Measurements from ENCODE around the gene DDX18. TPM values are rescaled to one million over a fixed set of nuclear protein-coding genes. Genes with fewer than 3 reads are reported as not detected.

The DDX18 gene
- total RNA-seq, 4 donors from 2014 or later: 30.2 to 82.7 (median 53.3) TPM

DNA sequence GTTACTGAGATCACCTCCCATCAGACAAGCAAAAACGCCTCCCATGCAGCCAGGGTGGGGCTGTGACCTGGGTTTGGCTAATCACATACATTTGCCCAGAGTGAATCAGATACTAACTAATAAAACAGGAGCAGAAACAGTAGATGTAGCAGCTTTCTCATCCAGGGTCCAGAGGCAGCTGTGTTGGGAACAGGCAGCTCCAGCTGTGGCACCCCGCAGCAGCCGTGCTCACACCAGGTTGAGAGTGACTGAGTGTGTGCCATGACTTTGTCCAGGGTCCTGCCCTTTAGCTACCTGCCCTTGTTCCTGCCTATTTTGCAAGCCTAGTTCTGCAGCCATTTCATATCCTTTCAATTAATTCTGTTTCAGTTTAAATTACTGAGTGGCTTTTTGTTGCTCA, 20.5 kb downstream of the DDX18 start:
- Histone ChIP-seq H3K4me3 (no peak overlapping the region), H3K9me3 (no peaks in the 10 kb centered on the region), H3K36me3 (no peaks in the 10 kb centered on the region), H3K4me1 (no peaks in the 10 kb centered on the region), H3K27me3 (no peaks in the 10 kb centered on the region), H3K27ac (no peak overlapping the region)
- no peak for DNase-seq
- no peak for TF ChIP-seq POLR2A (IDR thresholded peaks at IDR 0.05)
- TF ChIP-seq, protein P1, sequence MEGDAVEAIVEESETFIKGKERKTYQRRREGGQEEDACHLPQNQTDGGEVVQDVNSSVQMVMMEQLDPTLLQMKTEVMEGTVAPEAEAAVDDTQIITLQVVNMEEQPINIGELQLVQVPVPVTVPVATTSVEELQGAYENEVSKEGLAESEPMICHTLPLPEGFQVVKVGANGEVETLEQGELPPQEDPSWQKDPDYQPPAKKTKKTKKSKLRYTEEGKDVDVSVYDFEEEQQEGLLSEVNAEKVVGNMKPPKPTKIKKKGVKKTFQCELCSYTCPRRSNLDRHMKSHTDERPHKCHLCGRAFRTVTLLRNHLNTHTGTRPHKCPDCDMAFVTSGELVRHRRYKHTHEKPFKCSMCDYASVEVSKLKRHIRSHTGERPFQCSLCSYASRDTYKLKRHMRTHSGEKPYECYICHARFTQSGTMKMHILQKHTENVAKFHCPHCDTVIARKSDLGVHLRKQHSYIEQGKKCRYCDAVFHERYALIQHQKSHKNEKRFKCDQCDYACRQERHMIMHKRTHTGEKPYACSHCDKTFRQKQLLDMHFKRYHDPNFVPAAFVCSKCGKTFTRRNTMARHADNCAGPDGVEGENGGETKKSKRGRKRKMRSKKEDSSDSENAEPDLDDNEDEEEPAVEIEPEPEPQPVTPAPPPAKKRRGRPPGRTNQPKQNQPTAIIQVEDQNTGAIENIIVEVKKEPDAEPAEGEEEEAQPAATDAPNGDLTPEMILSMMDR (IDR thresholded peaks at IDR 0.05): no peak
- intact Hi-C loops (cut with DNase I; ENCODE audit: low total_unique reads): no loop called here

DNA sequence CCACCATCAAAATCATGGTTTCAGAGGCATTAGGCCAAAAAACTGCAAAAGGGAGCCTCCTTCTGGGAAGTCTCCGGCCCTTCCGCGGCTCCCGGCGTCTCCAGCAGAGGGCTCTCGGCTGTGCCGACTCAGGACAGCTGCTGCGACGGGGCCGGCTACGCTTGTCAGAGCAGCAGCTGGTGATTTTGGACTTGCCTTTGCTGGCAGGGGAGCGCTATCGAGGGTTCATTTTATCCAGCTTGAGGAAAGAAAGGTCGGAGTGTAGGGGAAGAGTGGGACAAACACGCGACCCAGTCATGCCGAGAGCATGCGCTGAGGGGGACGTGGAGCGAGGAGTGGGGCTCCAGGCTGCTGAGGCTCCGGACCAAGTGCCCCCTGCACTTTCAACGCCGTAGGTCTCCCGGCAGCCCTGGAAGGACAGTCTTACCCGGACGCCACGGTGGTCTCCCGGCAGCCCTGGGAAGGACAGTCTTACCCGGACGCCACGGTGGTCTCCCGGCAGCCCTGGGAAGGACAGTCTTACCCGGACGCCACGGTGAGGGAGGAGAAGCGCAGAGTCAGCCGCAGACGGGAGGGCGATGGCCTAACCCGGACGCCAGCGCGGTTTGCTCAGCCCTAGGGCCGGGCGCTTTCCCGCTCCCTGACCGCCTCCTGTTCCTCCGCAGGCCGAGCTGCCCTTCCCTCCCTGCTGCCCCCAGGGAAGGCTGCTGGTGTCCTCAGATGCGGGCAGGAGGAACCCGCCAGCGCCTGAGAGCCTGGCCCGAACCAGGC, 21.7 kb downstream of the DDX18 start:
- Histone ChIP-seq H3K27ac (peak overlapping the region; percentile 20 to 45), H3K9me3 (no peaks in the 10 kb centered on the region), H3K27me3 (no peaks in the 10 kb centered on the region), H3K4me1 (no peaks in the 10 kb centered on the region), H3K4me3 (peak overlapping the region; percentile 26 to 41), H3K36me3 (no peaks in the 10 kb centered on the region)
- TF ChIP-seq, protein P1 (IDR thresholded peaks at IDR 0.05): peak; percentile 65 to 78 (median 72)
- no peak for TF ChIP-seq POLR2A (IDR thresholded peaks at IDR 0.05)
- intact Hi-C loops (cut with DNase I; ENCODE audit: low total_unique reads): no loop called here
- DNase-seq: peak; percentile 66 to 77

DNA sequence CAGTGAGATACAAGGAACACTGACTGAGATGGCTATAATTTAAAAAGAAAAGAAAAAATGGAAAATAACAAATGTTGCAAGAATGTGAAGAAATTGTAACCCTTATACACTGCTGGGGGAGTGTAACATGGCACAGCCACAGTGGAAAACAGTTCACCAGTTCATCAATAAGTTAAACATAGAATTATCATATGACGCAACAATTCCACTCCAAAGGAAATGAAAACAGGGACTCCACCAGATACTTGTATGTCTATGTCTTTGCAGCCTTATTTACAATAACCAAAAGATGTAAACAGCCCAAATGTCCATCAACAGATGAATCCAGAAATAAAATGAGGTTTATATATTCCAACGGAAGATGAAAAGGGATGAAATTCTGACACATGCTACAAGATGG, 30.8 kb downstream of the DDX18 start:
- Histone ChIP-seq H3K4me1 (no peaks in the 10 kb centered on the region), H3K36me3 (no peaks in the 10 kb centered on the region), H3K27ac (no peak overlapping the region), H3K9me3 (no peaks in the 10 kb centered on the region), H3K27me3 (no peaks in the 10 kb centered on the region), H3K4me3 (no peak overlapping the region)
- DNase-seq: no peak
- TF ChIP-seq POLR2A (IDR thresholded peaks at IDR 0.05): no peak
- TF ChIP-seq, protein P1 (IDR thresholded peaks at IDR 0.05): no peak
- intact Hi-C loops (cut with DNase I; ENCODE audit: low total_unique reads): no loop called here

DNA sequence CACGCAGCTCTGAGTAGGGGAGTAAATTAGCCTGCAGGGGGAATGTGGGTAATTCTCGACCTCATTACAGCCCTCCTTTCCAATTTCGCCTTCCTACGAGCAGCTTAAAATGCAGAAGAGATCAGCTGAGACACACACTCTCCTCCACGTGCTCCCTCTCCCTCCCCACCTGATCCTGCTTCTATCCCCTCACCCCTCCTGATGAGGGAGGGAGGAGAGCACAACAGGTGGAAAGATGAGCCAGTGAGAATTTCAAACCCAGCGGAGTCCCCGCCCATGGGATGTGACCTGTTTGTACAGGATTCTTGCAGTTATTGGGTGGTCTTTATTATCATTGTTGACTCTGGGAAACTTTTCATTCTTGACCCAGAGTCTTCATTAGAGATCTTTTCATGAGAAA, 35.5 kb downstream of the DDX18 start:
- intact Hi-C loops (cut with DNase I; ENCODE audit: low total_unique reads): no loop called here
- no peak overlapping the region for H3K27ac ChIP-seq
- no peaks in the 10 kb centered on the region for H3K36me3 ChIP-seq
- H3K9me3 ChIP-seq: no peaks in the 10 kb centered on the region
- TF ChIP-seq, protein P1 (IDR thresholded peaks at IDR 0.05): no peak
- no peak for TF ChIP-seq POLR2A (IDR thresholded peaks at IDR 0.05)
- H3K4me1 ChIP-seq: no peaks in the 10 kb centered on the region
- DNase-seq: no peak
- no peak overlapping the region for H3K4me3 ChIP-seq
- no peaks in the 10 kb centered on the region for H3K27me3 ChIP-seq

DNA sequence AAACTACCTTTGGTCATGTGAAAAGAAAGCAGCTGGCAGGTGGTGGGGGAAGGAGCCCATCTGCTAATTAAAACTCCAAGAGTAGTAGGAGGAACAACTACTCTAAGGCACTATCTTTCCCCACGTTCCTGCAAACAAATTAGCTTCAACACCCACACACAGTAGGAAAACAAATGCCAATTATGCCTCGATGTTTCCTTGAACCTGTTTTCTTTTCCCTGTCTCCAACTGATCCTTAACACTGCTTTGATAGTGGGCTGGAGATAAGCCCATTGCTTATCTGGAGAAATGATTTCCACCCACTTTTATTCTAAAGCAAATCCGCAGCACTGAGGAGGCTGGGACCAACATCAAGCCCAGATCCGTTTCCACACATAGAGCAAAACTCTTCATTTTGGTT, 36.0 kb downstream of the DDX18 start:
- no peak overlapping the region for H3K27ac ChIP-seq
- no peak for TF ChIP-seq POLR2A (IDR thresholded peaks at IDR 0.05)
- TF ChIP-seq, protein P1 (IDR thresholded peaks at IDR 0.05): no peak
- DNase-seq: no peak
- no peaks in the 10 kb centered on the region for H3K36me3 ChIP-seq
- intact Hi-C loops (cut with DNase I; ENCODE audit: low total_unique reads): no loop called here
- H3K27me3 ChIP-seq: no peaks in the 10 kb centered on the region
- H3K9me3 ChIP-seq: no peaks in the 10 kb centered on the region
- no peak overlapping the region for H3K4me3 ChIP-seq
- H3K4me1 ChIP-seq: no peaks in the 10 kb centered on the region

Measured in uterus (tissue), 4 donors.